Kidney (tissue), 14 donors: Measurements from ENCODE around the gene MUS81. TPM values are rescaled to one million over a fixed set of nuclear protein-coding genes. Genes with fewer than 3 reads are reported as not detected.

Experiments
- DNase-seq, 5 donors: peaks; one replicate each; pipeline ENCODE4 v3.0.0-alpha.2; 2013 to 2020
- FAIRE-seq: peaks from 2 replicates; lab custom pipeline; 2012; peaks lifted over from hg19 to GRCh38; lab: Jason Lieb, UNC
- H3K27ac ChIP-seq, 2 donors: one replicate each; pipeline ENCODE4 v1.7.0; 2013; ENCODE audit warnings: low read depth in 2 of 2, low read length in 2 of 2, inconsistent platforms in 1 of 2
- H3K27me3 ChIP-seq: one replicate; pipeline ENCODE4 v1.7.1; 2013; ENCODE audit warnings: low read length, inconsistent platforms; ENCODE audit not compliant: control insufficient read depth, insufficient read depth
- H3K36me3 ChIP-seq, 3 donors: one replicate each; pipeline versions ENCODE4 v1.7.0 to v1.7.1; 2013; ENCODE audit warnings: low read length in 3 of 3, control low read depth in 1 of 3, inconsistent platforms in 1 of 3; ENCODE audit not compliant: insufficient read depth in 3 of 3, control insufficient read depth in 2 of 3
- H3K4me1 ChIP-seq, 3 donors: one replicate each; pipeline versions ENCODE4 v1.7.0 to v1.7.1; 2013; ENCODE audit warnings: low read length in 3 of 3, inconsistent platforms in 1 of 3, low read depth in 1 of 3; ENCODE audit not compliant: control insufficient read depth in 2 of 3, insufficient read depth in 2 of 3
- H3K4me3 ChIP-seq, 3 donors: one replicate each; pipeline versions ENCODE4 v1.7.0 to v1.8.1; 2013; ENCODE audit warnings: low read length in 3 of 3, control low read depth in 1 of 3, inconsistent platforms in 1 of 3
- H3K9ac ChIP-seq, 3 donors: one replicate each; pipeline versions ENCODE4 v1.7.0 to v1.7.1; 2013; ENCODE audit warnings: low read length in 3 of 3, control low read depth in 1 of 3, inconsistent platforms in 1 of 3
- H3K9me3 ChIP-seq, 3 donors: one replicate each; pipeline versions ENCODE4 v1.7.0 to v1.7.1; 2013; ENCODE audit warnings: low read length in 3 of 3, control low read depth in 1 of 3, inconsistent platforms in 1 of 3; ENCODE audit not compliant: control insufficient read depth in 2 of 3, insufficient read depth in 1 of 3
- intact Hi-C: fragments of 100-400 bp; cut with DNase I; formaldehyde crosslinking; loops from one replicate; pipeline ENCODE4 v1.11.1; 2022
- polyA plus RNA-seq: library from polyadenylated mRNA; stranded (reverse); fragments of 350-450 nt; fragmentation: Illumina TruSeq; extraction: RNeasy Lipid Tissue Mini Kit (QIAGEN cat#74804); gene quantifications from one replicate; pipeline ENCODE4 v1.2.3, GENCODE V29; 2014; ENCODE audit warnings: low read depth, low replicate concordance; ENCODE audit not compliant: insufficient read depth
- total RNA-seq: library from RNA; stranded (reverse); fragmentation: NEBNext Ultra II Directional; extraction: Animal tissue kit (Norgen Biotek cat#: 25700); gene quantifications from one replicate; pipeline ENCODE4 v1.2.1, GENCODE V29; 2021
- TF ChIP-seq, protein P1 (sequence below): IDR thresholded peaks from 3 replicates; pipeline ENCODE4 v1.5.1; 2012; ENCODE audit warnings: mild to moderate bottlenecking, moderate library complexity, borderline replicate concordance; ENCODE audit not compliant: insufficient read depth; ENCODE audit errors: extremely low read depth
- donor health status: control.
- donor health status: control.
- donor health status: control.
- donor health status: control.
- donor health status: control.
- donor health status: DM: yes; HTN: yes; CAD: no.
- donor health status: Normal renal cell carcinoma (clear cell type).

MUS81 gene
- total and polyA plus RNA-seq, 2 donors from 2014 or later = 31.2 to 54.9 TPM

DNA sequence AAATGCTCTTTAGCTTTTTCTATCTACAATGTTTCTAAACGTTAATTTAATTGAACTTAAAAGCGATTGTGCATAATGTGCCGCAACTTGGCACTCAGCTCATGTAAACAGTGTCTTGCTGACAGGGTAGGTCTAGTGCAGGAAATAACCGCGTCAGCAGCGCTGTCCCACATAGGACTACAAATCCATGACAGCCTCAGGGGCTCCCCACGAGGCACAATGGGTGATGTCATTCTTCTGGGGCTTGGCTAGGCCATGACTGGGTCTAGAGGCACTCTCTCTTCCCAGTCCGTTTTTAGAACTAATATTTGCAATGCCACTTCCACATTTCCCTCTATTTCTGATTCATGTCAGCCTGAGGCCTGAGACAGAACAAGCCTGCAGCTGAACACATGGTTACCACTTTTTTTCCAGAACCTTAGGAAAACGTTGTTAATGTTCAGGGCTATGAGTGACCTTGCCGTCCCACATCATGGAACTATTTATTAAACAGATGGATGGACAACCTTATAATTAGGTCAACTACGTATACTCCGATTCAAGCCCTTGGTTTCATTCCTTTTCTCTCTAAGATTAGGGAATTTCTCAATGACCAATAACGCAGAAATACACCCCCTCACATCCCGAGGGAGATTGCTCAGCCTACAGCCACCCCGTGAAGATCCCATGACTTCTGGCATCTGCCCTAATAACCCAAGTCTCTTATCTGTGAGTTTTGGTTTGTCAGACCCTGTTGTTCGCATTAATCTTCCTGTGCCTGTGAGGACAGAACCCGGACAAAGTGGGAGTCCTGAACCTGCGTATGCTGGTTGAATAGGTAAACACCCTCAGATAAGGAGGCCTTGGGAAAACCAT, 45.9 kb upstream of the MUS81 start:
- DNase-seq (peak in 1 of 5 donors; percentile 15), FAIRE-seq (no peak)
- Histone ChIP-seq H3K4me1 (peaks cover 0 to 8% (median 5%) of the 10 kb centered on the region in 3 donors), H3K36me3 (peaks cover 0 to 3% (median 0%) of the 10 kb centered on the region in 3 donors), H3K27me3 (no peaks in the 10 kb centered on the region), H3K9ac (no peak overlapping the region), H3K27ac (no peak overlapping the region), H3K4me3 (no peak overlapping the region), H3K9me3 (no peaks in the 10 kb centered on the region)
- intact Hi-C loops = loop anchor here (10.0 kb wide), 1 partner anchor 100 kb away; the partner anchor contains the start of gene KAT5
- TF ChIP-seq, protein P1, sequence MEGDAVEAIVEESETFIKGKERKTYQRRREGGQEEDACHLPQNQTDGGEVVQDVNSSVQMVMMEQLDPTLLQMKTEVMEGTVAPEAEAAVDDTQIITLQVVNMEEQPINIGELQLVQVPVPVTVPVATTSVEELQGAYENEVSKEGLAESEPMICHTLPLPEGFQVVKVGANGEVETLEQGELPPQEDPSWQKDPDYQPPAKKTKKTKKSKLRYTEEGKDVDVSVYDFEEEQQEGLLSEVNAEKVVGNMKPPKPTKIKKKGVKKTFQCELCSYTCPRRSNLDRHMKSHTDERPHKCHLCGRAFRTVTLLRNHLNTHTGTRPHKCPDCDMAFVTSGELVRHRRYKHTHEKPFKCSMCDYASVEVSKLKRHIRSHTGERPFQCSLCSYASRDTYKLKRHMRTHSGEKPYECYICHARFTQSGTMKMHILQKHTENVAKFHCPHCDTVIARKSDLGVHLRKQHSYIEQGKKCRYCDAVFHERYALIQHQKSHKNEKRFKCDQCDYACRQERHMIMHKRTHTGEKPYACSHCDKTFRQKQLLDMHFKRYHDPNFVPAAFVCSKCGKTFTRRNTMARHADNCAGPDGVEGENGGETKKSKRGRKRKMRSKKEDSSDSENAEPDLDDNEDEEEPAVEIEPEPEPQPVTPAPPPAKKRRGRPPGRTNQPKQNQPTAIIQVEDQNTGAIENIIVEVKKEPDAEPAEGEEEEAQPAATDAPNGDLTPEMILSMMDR = no peak

- DNase-seq (peak in 1 of 5 donors; percentile 4), FAIRE-seq (no peak)
- Histone ChIP-seq H3K4me1 (peaks cover 0 to 8% (median 5%) of the 10 kb centered on the region in 3 donors), H3K27ac (no peak overlapping the region), H3K9me3 (no peaks in the 10 kb centered on the region), H3K36me3 (peaks cover 0 to 3% (median 0%) of the 10 kb centered on the region in 3 donors), H3K27me3 (no peaks in the 10 kb centered on the region), H3K4me3 (no peak overlapping the region), H3K9ac (no peak overlapping the region)
- TF ChIP-seq, protein P1 = no peak
- intact Hi-C loops = loop anchor here (10.0 kb wide), 1 partner anchor 100 kb away; the partner anchor contains the start of gene KAT5
Observed at GRCh38 chr11:65814986-65815565, 45.2 kb upstream of the MUS81 start.

- intact Hi-C loops = loop anchor here (10.0 kb wide), 1 partner anchor 102 kb away; the partner anchor contains the start of gene KAT5
- H3K4me3 ChIP-seq = peak overlapping the region in 2 of 3 donors; percentile 24 to 76
- FAIRE-seq = no peak
- H3K27ac ChIP-seq = peak overlapping the region in 1 of 2 donors; percentile 8
- H3K36me3 ChIP-seq = peaks cover 0 to 3% (median 0%) of the 10 kb centered on the region in 3 donors
- TF ChIP-seq, protein P1 = no peak
- H3K9me3 ChIP-seq = no peaks in the 10 kb centered on the region
- no peaks in the 10 kb centered on the region for H3K27me3 ChIP-seq
- H3K9ac ChIP-seq = no peak overlapping the region
- peaks cover 0 to 14% (median 13%) of the 10 kb centered on the region in 3 donors for H3K4me1 ChIP-seq
- no peak for DNase-seq
Observed at GRCh38 chr11:65816696-65817095, 43.5 kb upstream of the MUS81 start.
